ENCODE results near the gene MCF2L.

Gene MCF2L

GRCh38 chr13:112963641-112964040 lies 5.4 kb upstream of the MCF2L start:
- in situ Hi-C loops (cut with HindIII; ENCODE audit: low sequenced_read_pairs), result loop anchor here (5.0 kb wide), 1 partner anchor 59 kb away; no protein-coding TSS in a partner anchor

- in situ Hi-C loops (cut with HindIII; ENCODE audit: low sequenced_read_pairs), result loop anchor here (5.0 kb wide), 1 partner anchor 57 kb away; no protein-coding TSS in a partner anchor
These were observed 4.0 kb upstream of the MCF2L start for GRCh38 chr13:112964971-112965492.

- in situ Hi-C loops (cut with HindIII; ENCODE audit: low sequenced_read_pairs), result no loop called here
These were observed 3.4 kb upstream of the MCF2L start for GRCh38 chr13:112965573-112966115.

- in situ Hi-C loops (cut with HindIII; ENCODE audit: low sequenced_read_pairs), result no loop called here
These were observed 2.2 kb upstream of the MCF2L start for GRCh38 chr13:112966776-112967175.

GRCh38 chr13:112967686-112968379 lies 1.2 kb upstream of the MCF2L start:
- in situ Hi-C loops (cut with HindIII; ENCODE audit: low sequenced_read_pairs), result no loop called here

- in situ Hi-C loops (cut with HindIII; ENCODE audit: low sequenced_read_pairs), result no loop called here
These were observed 569 bp upstream of the MCF2L start for GRCh38 chr13:112968380-112968909.

DNA sequence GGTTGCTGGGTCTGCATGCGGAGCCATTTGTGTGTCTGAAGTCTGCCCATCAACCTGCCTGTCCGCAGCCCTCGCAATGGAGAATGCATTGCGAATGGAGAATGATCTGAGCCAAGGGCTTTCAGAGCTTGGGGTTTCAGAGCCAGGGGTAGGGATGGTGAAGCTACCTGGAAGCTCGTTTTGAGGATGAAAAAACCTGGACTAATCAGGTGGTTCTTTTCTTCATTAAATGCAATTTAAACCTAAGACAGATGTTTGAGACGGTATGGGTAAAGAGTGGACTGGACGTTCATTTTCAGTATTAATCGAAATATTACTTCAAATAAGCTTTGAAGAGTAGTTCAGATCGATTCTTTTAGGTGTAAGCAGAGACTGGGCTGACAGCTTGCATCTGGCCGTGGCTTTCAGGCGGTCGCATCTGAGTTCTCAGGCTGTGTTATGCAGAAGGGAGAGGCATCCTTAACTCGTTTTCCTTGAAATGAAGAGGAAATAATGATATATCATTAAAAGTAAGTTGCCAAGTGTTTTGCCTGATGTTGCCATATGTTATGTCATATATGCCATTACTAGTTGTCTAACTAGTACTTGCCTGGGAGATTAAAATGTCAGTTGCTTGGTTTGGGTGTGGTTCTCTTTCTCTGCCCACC lies 801 bp downstream of the MCF2L start:
- in situ Hi-C loops (cut with HindIII; ENCODE audit: low sequenced_read_pairs), result no loop called here

GRCh38 chr13:112970552-112971287 lies 1.7 kb downstream of the MCF2L start:
- in situ Hi-C loops (cut with HindIII; ENCODE audit: low sequenced_read_pairs), result no loop called here

DNA sequence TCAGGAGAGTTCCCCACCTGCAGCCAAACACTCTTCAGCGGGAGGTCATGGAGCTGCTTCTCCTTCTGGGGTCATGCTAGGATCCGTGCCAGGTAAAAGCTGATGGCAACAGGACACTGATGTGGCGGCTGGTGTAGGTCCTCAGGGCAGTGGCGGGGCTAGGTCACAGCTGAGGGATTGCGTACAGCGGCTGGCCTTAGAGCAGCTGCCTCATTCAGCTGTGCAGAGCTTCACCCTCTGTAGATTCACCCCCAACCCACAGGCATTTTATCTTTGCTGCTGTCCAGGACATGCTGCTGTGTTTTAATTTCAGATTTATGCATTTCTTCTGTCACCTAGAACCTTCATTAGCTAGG lies 2.3 kb downstream of the MCF2L start:
- in situ Hi-C loops (cut with HindIII; ENCODE audit: low sequenced_read_pairs), result no loop called here

DNA sequence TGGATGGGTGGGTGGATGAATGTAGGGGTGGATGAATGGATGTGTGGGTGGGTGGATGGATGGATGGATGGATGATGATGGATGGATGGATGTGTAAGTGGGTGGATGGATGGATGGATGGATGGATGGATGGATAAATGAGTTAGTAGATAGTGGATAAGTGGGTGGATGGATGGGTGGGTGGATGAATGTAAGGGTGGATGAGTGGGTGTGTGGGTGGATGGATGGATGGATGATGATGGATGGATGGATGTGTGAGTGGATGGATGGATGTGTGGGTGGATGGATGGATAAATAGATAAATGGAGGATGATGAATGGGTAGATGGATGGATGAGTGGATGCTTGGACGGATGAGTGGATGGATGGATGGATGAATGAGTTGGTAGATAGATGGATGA lies 3.2 kb downstream of the MCF2L start:
- in situ Hi-C loops (cut with HindIII; ENCODE audit: low sequenced_read_pairs), result no loop called here

GRCh38 chr13:112972867-112973576 lies 4.0 kb downstream of the MCF2L start:
- in situ Hi-C loops (cut with HindIII; ENCODE audit: low sequenced_read_pairs), result no loop called here

DNA sequence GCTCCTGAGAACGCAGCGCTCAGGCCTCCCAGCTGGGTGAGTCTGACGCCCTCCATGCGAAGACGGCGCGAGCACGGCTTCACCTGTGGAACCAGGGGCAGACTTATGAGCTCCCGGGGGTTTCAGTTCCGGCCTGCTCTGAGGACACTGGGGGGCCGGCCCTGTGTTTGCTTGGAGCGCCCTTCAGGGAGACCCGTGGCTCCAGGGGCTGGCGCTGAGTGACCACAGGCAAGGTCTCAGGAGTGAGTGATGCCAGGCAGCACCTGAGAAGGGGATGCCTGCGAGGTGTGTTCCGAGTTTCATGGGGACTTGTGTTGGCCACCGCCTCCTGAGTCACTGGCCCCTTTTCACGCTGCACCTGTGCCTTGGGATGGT lies 4.5 kb downstream of the MCF2L start:
- in situ Hi-C loops (cut with HindIII; ENCODE audit: low sequenced_read_pairs), result no loop called here

GRCh38 chr13:112974125-112974524 lies 5.1 kb downstream of the MCF2L start:
- in situ Hi-C loops (cut with HindIII; ENCODE audit: low sequenced_read_pairs), result no loop called here

DNA sequence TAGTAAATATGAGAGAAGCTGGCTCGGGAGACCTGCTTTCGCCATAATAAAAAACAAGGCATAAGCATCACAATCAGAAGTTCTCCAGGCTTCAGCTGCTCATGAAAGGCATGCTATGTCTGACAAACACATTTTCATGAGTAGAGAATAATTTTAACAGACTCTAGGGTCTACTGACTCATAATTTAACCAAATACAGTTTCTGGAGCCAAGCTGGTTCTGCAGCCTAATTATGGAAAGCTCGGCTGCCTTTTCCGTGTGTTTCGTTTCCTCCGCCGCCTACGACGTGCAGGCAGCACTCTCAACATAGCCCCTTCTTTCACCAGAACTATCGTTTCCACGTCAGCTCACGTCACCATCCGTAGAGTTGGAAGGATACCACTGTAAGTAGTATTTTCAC lies 5.7 kb downstream of the MCF2L start:
- in situ Hi-C loops (cut with HindIII; ENCODE audit: low sequenced_read_pairs), result no loop called here

- in situ Hi-C loops (cut with HindIII; ENCODE audit: low sequenced_read_pairs), result no loop called here
These were observed 6.5 kb downstream of the MCF2L start for GRCh38 chr13:112975401-112975939.

- in situ Hi-C loops (cut with HindIII; ENCODE audit: low sequenced_read_pairs), result no loop called here
These were observed 7.5 kb downstream of the MCF2L start for GRCh38 chr13:112976526-112976925.

DNA sequence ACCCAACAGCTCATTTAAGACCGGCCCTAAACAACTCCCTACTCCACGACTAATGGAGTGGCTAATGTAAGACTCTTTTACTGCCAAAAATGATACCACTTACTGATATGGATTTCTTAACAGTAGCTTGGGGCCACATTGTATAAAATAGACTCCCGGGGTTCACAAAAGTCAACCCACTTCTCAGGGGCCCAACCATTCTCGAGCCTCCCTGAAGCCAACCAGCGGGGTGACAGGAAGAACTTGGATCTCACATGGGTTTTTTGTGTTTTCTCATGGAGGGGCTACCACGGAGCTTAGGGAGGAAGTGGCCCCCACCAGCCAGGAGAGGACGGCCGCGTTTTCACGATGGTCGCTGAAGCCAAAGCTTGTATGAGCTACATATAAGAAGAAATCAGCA lies 8.1 kb downstream of the MCF2L start:
- in situ Hi-C loops (cut with HindIII; ENCODE audit: low sequenced_read_pairs), result no loop called here

DNA sequence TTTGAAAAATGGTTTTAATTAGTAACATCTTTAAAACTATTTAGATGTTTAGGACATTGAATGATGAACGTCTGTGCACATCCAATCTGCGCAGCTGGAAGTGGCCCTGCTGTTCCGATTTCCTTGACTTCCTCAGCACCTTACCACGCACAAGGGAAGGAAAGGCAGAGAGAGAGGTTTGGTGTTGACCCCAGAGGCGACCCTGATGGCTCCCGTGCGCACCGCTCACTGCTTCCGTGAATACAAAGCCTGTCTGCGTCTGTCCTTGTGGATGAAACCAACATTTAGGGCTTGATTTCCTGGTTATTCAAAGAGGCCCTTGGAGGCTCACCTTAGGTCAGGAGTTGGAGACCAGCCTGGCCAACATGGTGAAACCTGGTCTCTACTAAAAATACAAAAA lies 8.5 kb downstream of the MCF2L start:
- in situ Hi-C loops (cut with HindIII; ENCODE audit: low sequenced_read_pairs), result no loop called here

DNA sequence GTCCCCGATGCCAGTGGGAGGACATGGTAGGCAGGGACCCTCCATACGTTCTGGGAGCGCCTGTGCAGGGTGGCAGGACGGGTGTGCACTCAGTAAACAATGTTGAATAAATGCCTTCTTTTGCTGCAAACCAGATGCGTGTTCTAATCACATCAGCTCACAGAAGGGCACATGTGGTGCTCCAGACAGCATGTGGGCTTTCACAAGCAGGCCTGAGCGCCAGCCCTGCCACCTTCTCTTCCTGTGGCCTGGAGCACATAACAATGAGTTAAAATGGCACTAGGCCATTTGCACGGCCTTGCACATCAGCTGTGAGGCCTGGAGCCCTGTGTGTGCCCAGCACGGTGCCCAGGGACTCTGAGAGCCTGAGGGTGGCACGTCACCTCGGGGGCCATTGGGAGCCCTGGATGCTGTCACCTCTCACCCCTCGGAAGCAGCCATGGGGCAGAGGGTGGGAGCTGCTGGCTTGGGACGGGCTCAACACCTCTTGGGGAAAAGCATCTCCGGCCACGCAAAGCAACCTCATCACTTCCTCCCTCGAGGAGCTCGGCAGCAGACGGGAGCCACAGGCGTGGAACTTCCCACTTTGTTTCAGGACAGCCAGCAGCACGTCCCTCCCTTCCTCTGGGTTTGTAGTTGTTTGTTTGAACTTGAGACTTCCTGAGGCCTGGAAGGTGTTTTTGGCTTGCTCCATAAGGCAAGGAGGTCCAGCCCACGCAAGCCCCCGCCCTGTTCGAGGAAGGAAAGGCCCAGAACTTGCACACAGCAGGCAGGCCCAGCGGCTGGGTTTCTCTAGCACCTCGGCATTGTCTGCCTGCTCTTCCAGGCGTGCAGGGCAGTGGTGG lies 9.8 kb downstream of the MCF2L start:
- in situ Hi-C loops (cut with HindIII; ENCODE audit: low sequenced_read_pairs), result no loop called here

Data from endothelial cell of hepatic sinusoid (primary cell).